Measurements from ENCODE around the gene XRCC1. TPM values are rescaled to one million over a fixed set of nuclear protein-coding genes. Genes with fewer than 3 reads are reported as not detected.

The XRCC1 gene
- total and polyA plus RNA-seq, 9 of the 15 experiments (the other 6 are each of a cell fraction or from before 2014, with no cell fraction given), result 1.5 to 36.9 (median 24.9) TPM

DNA sequence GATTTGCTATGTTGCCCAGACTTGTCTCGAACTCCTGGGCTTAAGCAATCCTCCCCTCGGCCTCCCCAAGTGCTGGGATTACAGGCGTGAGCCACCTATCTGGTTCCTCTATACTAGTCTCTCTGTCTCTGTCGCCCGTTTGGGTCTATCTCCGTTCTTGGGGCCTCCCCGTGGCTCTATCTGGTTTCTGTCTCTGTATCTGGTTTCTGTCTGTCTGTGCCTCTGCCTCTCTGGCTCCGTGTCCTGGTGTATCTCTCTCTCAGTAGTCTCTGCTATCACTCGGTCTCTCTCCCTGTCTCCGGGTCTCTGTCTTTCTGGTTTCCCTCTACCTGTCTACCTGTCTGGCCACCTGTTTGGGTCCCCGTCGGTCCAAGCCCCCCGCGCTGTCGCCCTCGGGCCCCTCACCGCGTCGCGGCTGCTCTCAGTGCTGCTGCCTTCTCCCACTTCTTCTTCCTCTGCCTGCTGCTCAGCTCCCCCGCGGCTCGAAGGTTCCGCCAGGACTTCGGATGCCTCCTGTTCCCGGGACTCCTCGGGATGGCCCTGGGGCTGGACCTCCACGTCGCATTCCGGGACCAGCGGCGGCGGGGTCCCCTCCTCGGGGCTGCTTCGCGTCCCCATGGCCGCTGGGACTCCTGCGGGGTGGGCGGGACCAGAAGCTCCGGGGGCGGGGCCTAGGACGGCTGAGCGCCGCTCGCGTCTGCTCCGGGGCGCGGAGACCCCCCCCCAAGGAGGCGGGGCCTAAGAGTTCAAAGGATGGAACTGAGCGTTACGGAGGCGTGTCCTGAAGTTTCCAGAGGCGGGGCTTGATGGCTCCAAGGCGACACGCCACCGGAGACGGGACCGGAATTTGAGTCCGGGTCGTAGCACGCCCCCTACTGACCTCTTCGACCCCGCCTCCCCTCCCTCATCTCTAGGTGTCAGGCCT is 71.6 kb downstream of the XRCC1 start (continued):
- TF ChIP-seq, protein P1, sequence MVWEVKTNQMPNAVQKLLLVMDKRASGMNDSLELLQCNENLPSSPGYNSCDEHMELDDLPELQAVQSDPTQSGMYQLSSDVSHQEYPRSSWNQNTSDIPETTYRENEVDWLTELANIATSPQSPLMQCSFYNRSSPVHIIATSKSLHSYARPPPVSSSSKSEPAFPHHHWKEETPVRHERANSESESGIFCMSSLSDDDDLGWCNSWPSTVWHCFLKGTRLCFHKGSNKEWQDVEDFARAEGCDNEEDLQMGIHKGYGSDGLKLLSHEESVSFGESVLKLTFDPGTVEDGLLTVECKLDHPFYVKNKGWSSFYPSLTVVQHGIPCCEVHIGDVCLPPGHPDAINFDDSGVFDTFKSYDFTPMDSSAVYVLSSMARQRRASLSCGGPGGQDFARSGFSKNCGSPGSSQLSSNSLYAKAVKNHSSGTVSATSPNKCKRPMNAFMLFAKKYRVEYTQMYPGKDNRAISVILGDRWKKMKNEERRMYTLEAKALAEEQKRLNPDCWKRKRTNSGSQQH (CRISPR knock-in tag; IDR thresholded peaks at IDR 0.05), result 0 out of 2 replicates have a peak, but pooled peaks have one; percentile 3
- 0 out of 2 replicates have a peak, but pooled peaks have one; percentile 40 for TF ChIP-seq SMARCA4 (IDR thresholded peaks at IDR 0.05)
- TF ChIP-seq, protein P2, sequence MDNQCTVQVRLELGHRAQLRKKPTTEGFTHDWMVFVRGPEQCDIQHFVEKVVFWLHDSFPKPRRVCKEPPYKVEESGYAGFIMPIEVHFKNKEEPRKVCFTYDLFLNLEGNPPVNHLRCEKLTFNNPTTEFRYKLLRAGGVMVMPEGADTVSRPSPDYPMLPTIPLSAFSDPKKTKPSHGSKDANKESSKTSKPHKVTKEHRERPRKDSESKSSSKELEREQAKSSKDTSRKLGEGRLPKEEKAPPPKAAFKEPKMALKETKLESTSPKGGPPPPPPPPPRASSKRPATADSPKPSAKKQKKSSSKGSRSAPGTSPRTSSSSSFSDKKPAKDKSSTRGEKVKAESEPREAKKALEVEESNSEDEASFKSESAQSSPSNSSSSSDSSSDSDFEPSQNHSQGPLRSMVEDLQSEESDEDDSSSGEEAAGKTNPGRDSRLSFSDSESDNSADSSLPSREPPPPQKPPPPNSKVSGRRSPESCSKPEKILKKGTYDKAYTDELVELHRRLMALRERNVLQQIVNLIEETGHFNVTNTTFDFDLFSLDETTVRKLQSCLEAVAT (IDR thresholded peaks at IDR 0.05), result peak in 1 of 2 experiments; percentile 53; a peak in 1 of 4 replicates
- peak in 1 of 2 experiments; percentile 60; a peak in 2 of 4 replicates for TF ChIP-seq HDAC1 (IDR thresholded peaks at IDR 0.05)
- TF ChIP-seq HLTF (IDR thresholded peaks at IDR 0.05), result peak; percentile 66; the same call in 1 of the 2 replicates
- TF ChIP-seq SMARCB1 (IDR thresholded peaks at IDR 0.05; ENCODE audit: insufficient read length, low read depth), result no peak
- TF ChIP-seq, protein P3, sequence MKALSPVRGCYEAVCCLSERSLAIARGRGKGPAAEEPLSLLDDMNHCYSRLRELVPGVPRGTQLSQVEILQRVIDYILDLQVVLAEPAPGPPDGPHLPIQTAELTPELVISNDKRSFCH (CRISPR knock-in tag; IDR thresholded peaks at IDR 0.05), result no peak
- TF ChIP-seq, protein P3 (tag; IDR thresholded peaks at IDR 0.05), result no peak
- no peak for TF ChIP-seq GTF2F1 (IDR thresholded peaks at IDR 0.05; ENCODE audit: low read depth, low read length)
- peak; percentile 20; the same call in 1 of the 2 replicates for TF ChIP-seq TAL1 (IDR thresholded peaks at IDR 0.05)
- TF ChIP-seq FOXK1 (CRISPR knock-in tag; IDR thresholded peaks at IDR 0.05; ENCODE audit: borderline replicate concordance), result 0 out of 2 replicates have a peak, but pooled peaks have one; percentile 36
- TF ChIP-seq, protein P4, sequence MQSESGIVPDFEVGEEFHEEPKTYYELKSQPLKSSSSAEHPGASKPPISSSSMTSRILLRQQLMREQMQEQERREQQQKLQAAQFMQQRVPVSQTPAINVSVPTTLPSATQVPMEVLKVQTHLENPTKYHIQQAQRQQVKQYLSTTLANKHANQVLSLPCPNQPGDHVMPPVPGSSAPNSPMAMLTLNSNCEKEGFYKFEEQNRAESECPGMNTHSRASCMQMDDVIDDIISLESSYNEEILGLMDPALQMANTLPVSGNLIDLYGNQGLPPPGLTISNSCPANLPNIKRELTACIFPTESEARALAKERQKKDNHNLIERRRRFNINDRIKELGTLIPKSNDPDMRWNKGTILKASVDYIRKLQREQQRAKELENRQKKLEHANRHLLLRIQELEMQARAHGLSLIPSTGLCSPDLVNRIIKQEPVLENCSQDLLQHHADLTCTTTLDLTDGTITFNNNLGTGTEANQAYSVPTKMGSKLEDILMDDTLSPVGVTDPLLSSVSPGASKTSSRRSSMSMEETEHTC (IDR thresholded peaks at IDR 0.05), result no peak
- TF ChIP-seq RBM14 (IDR thresholded peaks at IDR 0.05; ENCODE audit: borderline replicate concordance, insufficient read depth, low read depth, low read length), result no peak
- peak; percentile 13 for TF ChIP-seq HCFC1 (IDR thresholded peaks at IDR 0.05; ENCODE audit: low read depth, low read length)
- TF ChIP-seq, protein P5, sequence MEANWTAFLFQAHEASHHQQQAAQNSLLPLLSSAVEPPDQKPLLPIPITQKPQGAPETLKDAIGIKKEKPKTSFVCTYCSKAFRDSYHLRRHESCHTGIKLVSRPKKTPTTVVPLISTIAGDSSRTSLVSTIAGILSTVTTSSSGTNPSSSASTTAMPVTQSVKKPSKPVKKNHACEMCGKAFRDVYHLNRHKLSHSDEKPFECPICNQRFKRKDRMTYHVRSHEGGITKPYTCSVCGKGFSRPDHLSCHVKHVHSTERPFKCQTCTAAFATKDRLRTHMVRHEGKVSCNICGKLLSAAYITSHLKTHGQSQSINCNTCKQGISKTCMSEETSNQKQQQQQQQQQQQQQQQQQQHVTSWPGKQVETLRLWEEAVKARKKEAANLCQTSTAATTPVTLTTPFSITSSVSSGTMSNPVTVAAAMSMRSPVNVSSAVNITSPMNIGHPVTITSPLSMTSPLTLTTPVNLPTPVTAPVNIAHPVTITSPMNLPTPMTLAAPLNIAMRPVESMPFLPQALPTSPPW (CRISPR knock-in tag; IDR thresholded peaks at IDR 0.05), result peak; percentile 93
- TF ChIP-seq, protein P6, sequence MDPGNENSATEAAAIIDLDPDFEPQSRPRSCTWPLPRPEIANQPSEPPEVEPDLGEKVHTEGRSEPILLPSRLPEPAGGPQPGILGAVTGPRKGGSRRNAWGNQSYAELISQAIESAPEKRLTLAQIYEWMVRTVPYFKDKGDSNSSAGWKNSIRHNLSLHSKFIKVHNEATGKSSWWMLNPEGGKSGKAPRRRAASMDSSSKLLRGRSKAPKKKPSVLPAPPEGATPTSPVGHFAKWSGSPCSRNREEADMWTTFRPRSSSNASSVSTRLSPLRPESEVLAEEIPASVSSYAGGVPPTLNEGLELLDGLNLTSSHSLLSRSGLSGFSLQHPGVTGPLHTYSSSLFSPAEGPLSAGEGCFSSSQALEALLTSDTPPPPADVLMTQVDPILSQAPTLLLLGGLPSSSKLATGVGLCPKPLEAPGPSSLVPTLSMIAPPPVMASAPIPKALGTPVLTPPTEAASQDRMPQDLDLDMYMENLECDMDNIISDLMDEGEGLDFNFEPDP (CRISPR knock-in tag; IDR thresholded peaks at IDR 0.05), result 0 out of 2 replicates have a peak, but pooled peaks have one; percentile 37
- no peak for TF ChIP-seq ZNF696 (CRISPR knock-in tag; conservative IDR thresholded peaks at IDR 0.05)
